Measurements from ENCODE around the gene KCTD4. TPM values are rescaled to one million over a fixed set of nuclear protein-coding genes. Genes with fewer than 3 reads are reported as not detected.
"Not testable (repeated sequence)": the region's sequence is repeated elsewhere in the genome, so short reads cannot be mapped to it uniquely, and the experiment has no call there.

Gene KCTD4
- total and polyA plus RNA-seq, 7 donors: 0.22 to 6.8 (median 1.4) TPM

GRCh38 chr13:45191874-45192273 is 9.0 kb downstream of the KCTD4 start:
- Histone ChIP-seq H3K27ac (no peak overlapping the region), H3K36me3 (no peaks in the 10 kb centered on the region), H3K4me1 (peaks cover 0 to 45% (median 31%) of the 10 kb centered on the region in 4 donors), H3K27me3 (no peaks in the 10 kb centered on the region), H3K9me3 (no peaks in the 10 kb centered on the region), H3K4me3 (no peak overlapping the region)
- no peak for TF ChIP-seq CTCF (IDR thresholded peaks at IDR 0.05)
- TF ChIP-seq POLR2AphosphoS5 (IDR thresholded peaks at IDR 0.05): no peak
- TF ChIP-seq POLR2A (IDR thresholded peaks at IDR 0.05): no peak
- TF ChIP-seq EP300 (IDR thresholded peaks at IDR 0.05): no peak
- WGBS, 2 donors: 24 to 33% methylated on average over 1 of the region's 1 CpG
- DNase-seq: no peak
- intact Hi-C loops (cut with DNase I): loop anchor here (5.0 kb wide), 1 partner anchor 135 kb away; no protein-coding TSS in a partner anchor

- H3K4me3 ChIP-seq; H3K27me3 ChIP-seq; H3K9me3 ChIP-seq; intact Hi-C loops (cut with DNase I); H3K27ac ChIP-seq; H3K36me3 ChIP-seq; DNase-seq: not testable (repeated sequence)
- peaks cover 0 to 23% (median 17%) of the 10 kb centered on the region in 4 donors for H3K4me1 ChIP-seq
These were observed 11.3 kb downstream of the KCTD4 start for GRCh38 chr13:45189511-45189910.

GRCh38 chr13:45189077-45189476 is 11.8 kb downstream of the KCTD4 start:
- H3K36me3 ChIP-seq; H3K9me3 ChIP-seq; H3K4me3 ChIP-seq; DNase-seq; H3K27me3 ChIP-seq; H3K27ac ChIP-seq; intact Hi-C loops (cut with DNase I): not testable (repeated sequence)
- H3K4me1 ChIP-seq: peaks cover 0 to 20% (median 14%) of the 10 kb centered on the region in 4 donors
- WGBS, 2 donors: 87 to 90% methylated on average over 4 of the region's 4 CpGs

GRCh38 chr13:45185286-45185685 is 15.6 kb downstream of the KCTD4 start:
- peaks cover 0 to 8% (median 0%) of the 10 kb centered on the region in 4 donors for H3K36me3 ChIP-seq
- no peaks in the 10 kb centered on the region for H3K27me3 ChIP-seq
- H3K27ac ChIP-seq: no peak overlapping the region
- no peak overlapping the region for H3K4me3 ChIP-seq
- 88 to 90% methylated on average over 2 of the region's 2 CpGs for WGBS, 2 donors
- H3K9me3 ChIP-seq: no peaks in the 10 kb centered on the region
- intact Hi-C loops (cut with DNase I): no loop called here
- no peak for TF ChIP-seq EP300 (IDR thresholded peaks at IDR 0.05)
- no peak for TF ChIP-seq POLR2AphosphoS5 (IDR thresholded peaks at IDR 0.05)
- no peak for TF ChIP-seq POLR2A (IDR thresholded peaks at IDR 0.05)
- TF ChIP-seq CTCF (IDR thresholded peaks at IDR 0.05): no peak
- no peak for DNase-seq
- peaks cover 0 to 12% (median 3%) of the 10 kb centered on the region in 4 donors for H3K4me1 ChIP-seq

GRCh38 chr13:45184693-45185092 is 16.2 kb downstream of the KCTD4 start:
- Histone ChIP-seq H3K4me1 (peaks cover 0 to 18% (median 3%) of the 10 kb centered on the region in 4 donors), H3K4me3 (no peak overlapping the region), H3K36me3 (peaks cover 0 to 8% (median 0%) of the 10 kb centered on the region in 4 donors), H3K27me3 (no peaks in the 10 kb centered on the region), H3K27ac (no peak overlapping the region), H3K9me3 (no peaks in the 10 kb centered on the region)
- 87 to 91% methylated on average over 5 of the region's 5 CpGs for WGBS, 2 donors
- DNase-seq: no peak
- no peak for TF ChIP-seq POLR2A (IDR thresholded peaks at IDR 0.05)
- TF ChIP-seq CTCF (IDR thresholded peaks at IDR 0.05): no peak
- TF ChIP-seq POLR2AphosphoS5 (IDR thresholded peaks at IDR 0.05): no peak
- TF ChIP-seq EP300 (IDR thresholded peaks at IDR 0.05): no peak
- intact Hi-C loops (cut with DNase I): no loop called here
